ENCODE measurements around the gene LRRC55. TPM values are rescaled to one million over a fixed set of nuclear protein-coding genes. Genes with fewer than 3 reads are reported as not detected.
"Not testable (repeated sequence)": the region's sequence is repeated elsewhere in the genome, so short reads cannot be mapped to it uniquely, and the experiment has no call there.

The LRRC55 gene
- total RNA-seq, 2 experiments from 2014 or later: not detected

DNA sequence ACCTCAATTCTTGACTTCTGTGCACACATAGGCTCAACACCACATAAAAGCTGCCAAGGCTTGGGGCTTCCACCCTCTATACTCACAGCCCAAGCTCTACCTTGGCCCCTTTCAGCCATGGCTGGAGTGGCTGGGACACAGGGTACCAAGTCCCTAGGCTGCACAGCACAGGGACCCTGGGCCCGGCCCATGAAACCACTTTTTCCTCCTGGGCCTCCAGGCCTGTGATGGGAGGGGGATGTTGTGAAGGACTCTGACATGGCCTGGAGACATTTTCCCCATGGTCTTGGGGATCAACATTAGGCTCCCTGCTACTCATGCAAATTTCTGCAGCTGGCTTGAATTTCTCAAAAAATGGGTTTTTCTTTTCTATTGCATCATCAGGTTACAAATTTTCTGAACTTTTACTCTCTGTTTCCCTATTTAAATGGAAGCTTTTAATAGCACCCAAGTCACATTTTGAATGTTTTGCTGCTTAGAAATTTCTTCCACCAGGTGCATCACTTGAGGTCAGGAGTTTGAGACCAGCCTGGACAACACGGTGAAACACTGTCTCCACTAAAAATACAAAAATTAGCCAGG is 11.9 kb upstream of the LRRC55 start:
- H3K36me3 Mint-ChIP-seq; POLR2A ChIA-PET; H3K27ac Mint-ChIP-seq; DNase-seq; ATAC-seq (ENCODE audit: low read depth); H3K9me3 Mint-ChIP-seq; H3K27me3 Mint-ChIP-seq; H3K4me3 Mint-ChIP-seq; H3K4me1 Mint-ChIP-seq: not testable (repeated sequence)

DNA sequence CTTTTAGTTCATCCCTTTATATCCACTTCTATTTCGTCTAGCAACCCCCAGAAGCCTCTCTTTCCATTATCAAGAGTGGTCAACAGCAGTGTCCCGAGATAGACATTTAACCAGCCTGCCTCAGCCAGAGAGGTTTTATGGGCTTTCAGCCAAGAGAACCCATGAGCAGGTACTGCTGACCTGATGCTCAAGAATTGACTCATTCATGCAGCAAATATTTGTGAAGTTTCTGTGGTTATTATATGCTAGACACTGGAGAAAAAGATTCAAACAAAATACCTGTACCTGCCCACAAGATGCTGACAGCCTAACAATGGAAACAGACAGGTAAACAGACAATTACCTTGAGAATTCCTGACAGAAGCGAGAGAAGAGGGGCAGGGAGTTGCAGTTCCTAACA is 9.7 kb upstream of the LRRC55 start:
- H3K36me3 Mint-ChIP-seq: no peaks in the 10 kb centered on the region
- peaks cover 11% of the 10 kb centered on the region for H3K27me3 Mint-ChIP-seq
- POLR2A ChIA-PET: no interaction called here
- no peaks in the 10 kb centered on the region for H3K4me1 Mint-ChIP-seq
- no peak overlapping the region for H3K27ac Mint-ChIP-seq
- DNase-seq: no peak
- H3K9me3 Mint-ChIP-seq: peaks cover 2% of the 10 kb centered on the region
- ATAC-seq (ENCODE audit: low read depth): no peak
- no peak overlapping the region for H3K4me3 Mint-ChIP-seq

DNA sequence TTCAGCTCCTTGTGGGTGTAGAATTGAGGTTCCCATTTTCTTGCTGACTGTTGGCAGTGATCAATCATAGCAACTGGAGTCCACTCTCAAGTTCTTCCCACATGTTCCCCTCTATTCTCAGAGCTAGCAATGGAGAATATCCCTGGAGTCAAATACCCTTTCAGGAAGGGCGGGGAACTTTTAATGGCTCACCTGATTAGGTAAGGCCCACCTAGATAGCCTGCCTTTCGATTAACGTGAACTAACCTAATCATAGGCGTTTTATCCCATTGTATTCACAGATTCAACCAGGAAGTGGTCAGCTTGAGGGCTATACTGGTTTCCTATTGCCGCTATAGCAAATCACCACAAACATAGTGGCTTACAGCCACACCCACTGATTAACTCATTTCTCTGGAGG is 7.1 kb upstream of the LRRC55 start:
- Mint-ChIP-seq H3K36me3 (no peaks in the 10 kb centered on the region), H3K9me3 (peaks cover 2% of the 10 kb centered on the region), H3K27ac (no peak overlapping the region), H3K4me3 (no peak overlapping the region), H3K27me3 (peaks cover 27% of the 10 kb centered on the region), H3K4me1 (no peaks in the 10 kb centered on the region)
- POLR2A ChIA-PET: no interaction called here
- ATAC-seq (ENCODE audit: low read depth) (no peak), DNase-seq (no peak)

DNA sequence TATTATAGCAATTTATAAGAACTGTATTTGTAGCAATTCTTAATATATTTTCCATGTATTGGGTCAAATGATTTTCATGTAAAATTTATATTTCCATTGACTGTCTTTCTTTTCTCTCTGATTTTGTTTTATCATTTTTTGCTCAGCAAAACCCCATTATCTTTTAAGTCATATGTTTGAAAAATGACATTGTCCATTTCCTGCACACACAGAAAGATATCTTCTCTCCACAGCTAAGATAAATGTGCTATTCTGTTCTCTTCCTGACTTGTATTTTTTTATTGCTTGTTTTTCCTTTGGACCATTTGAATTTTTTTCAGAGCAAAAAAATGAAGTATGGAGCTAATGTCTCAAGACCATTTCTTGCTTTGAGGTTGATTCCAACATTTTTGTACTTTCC is 6.3 kb upstream of the LRRC55 start:
- Mint-ChIP-seq H3K4me1 (no peaks in the 10 kb centered on the region), H3K27me3 (peaks cover 34% of the 10 kb centered on the region), H3K4me3 (no peak overlapping the region), H3K36me3 (no peaks in the 10 kb centered on the region), H3K9me3 (peaks cover under 1% of the 10 kb centered on the region), H3K27ac (no peak overlapping the region)
- no peak for ATAC-seq (ENCODE audit: low read depth)
- POLR2A ChIA-PET: no interaction called here
- no peak for DNase-seq

DNA sequence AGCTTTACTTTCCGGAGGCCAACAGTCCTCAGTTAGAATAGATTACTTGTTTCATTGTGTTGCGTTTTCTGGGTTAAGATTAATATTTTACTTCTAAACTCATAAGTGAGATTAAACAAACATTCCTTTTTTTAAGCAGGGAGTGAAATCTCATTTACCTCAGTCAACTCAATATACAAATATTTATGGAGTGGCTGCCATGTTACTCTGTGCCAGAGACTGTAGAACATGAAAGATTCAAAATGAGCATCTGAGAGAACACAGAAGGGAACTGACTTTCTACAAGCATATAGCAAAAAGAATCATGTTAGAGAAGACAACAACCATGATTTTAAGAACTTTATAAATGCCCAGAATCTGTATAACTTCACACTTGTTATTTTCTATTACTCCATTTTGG is 3.4 kb upstream of the LRRC55 start:
- H3K27ac Mint-ChIP-seq: no peak overlapping the region
- H3K36me3 Mint-ChIP-seq: no peaks in the 10 kb centered on the region
- POLR2A ChIA-PET: no interaction called here
- DNase-seq: no peak
- no peak overlapping the region for H3K4me3 Mint-ChIP-seq
- H3K27me3 Mint-ChIP-seq: peaks cover 40% of the 10 kb centered on the region
- no peaks in the 10 kb centered on the region for H3K4me1 Mint-ChIP-seq
- ATAC-seq (ENCODE audit: low read depth): no peak
- H3K9me3 Mint-ChIP-seq: no peaks in the 10 kb centered on the region

DNA sequence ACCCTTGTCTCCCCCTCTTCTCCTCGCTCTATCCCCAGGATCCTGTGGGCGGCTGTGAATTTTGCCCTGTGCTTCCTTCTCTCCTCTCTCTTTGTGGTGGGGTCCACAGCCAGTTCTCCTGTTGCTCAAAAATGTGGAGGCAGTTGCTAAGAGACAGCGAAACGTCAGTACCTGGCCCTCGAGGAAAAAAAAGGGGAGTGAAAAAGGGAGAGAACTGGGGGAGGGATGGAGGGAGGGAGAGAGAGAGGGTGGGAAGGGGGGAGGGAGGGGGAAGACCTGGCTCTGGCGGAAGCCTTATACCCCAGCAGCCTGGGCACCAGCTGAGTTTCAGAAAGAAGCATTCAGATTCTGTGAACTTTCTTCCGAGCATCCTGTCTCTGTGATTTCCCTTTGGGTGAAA is 2.1 kb upstream of the LRRC55 start:
- Mint-ChIP-seq H3K4me3 (no peak overlapping the region), H3K27me3 (peaks cover 40% of the 10 kb centered on the region), H3K4me1 (no peaks in the 10 kb centered on the region), H3K36me3 (no peaks in the 10 kb centered on the region), H3K27ac (no peak overlapping the region), H3K9me3 (no peaks in the 10 kb centered on the region)
- DNase-seq (no peak), ATAC-seq (ENCODE audit: low read depth) (no peak)
- POLR2A ChIA-PET: no interaction called here

DNA sequence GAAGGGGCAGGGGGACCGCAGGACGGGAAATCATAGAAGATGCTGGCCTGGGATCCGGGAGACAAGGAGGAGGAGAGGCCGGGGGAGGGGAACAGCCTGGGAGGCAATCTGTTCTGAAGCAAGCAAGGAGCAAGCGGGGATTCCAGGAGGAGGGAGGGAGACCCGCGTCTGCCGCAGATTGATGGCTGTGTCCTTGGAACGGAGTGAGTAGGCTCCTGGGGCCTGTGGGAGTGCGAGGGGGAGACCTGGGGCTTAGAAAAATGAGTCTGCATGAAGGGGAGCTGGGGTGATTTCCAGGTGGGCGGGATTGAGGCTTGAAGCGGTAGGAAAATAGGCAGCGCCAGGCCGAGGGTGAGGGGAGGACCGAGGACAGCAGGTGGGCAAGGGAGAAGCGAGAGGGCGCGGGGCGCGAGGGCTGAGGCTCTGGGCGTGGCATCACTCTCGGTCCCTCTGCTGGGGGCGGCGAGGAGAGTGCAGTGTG is 1.6 kb upstream of the LRRC55 start:
- H3K4me1 Mint-ChIP-seq: no peaks in the 10 kb centered on the region
- ATAC-seq (ENCODE audit: low read depth) (no peak), DNase-seq (no peak)
- no peaks in the 10 kb centered on the region for H3K9me3 Mint-ChIP-seq
- no peaks in the 10 kb centered on the region for H3K36me3 Mint-ChIP-seq
- no peak overlapping the region for H3K4me3 Mint-ChIP-seq
- no peak overlapping the region for H3K27ac Mint-ChIP-seq
- peaks cover 38% of the 10 kb centered on the region for H3K27me3 Mint-ChIP-seq
- POLR2A ChIA-PET: no interaction called here

DNA sequence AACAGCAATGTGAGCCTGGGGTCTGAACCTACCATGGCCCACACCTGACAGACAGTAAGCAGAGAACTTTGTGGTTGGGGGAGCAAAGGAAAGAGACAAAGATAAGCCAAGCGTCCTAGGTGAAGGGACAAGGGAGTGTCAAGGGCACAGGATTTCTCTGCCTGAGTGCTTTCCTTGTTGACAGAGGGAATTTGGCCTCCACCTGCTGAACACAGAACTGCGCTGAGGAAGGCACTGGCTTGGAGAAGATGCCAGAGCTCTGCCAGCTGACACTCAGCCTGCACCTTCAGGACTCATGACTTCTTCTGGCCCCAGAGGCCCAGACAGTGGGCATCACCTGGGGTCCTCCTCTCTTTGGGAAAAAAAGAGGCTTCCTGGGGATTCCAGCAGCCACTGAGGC is 789 bp upstream of the LRRC55 start:
- Mint-ChIP-seq H3K27me3 (peaks cover 34% of the 10 kb centered on the region), H3K36me3 (no peaks in the 10 kb centered on the region), H3K27ac (no peak overlapping the region), H3K9me3 (no peaks in the 10 kb centered on the region), H3K4me3 (no peak overlapping the region), H3K4me1 (no peaks in the 10 kb centered on the region)
- DNase-seq (no peak), ATAC-seq (ENCODE audit: low read depth) (no peak)
- POLR2A ChIA-PET: no interaction called here

DNA sequence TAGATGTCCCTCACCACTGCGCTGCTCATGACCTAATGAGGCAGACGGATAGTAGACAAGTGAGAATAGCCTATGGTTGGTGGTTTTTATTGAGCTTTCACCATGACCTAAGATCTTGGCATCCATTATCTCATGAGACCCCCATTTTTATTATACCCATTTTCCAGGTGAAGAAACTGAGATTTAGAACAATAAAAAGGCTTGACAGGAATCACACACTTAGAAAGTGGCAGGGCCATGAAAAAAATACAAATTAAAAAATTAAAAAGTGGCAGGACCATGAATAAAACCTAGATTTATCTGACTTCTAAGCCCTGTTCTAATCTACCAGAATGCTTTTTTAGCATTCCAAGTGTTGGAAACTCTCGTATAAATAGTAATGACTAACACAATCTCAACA is 1.1 kb downstream of the LRRC55 start:
- POLR2A ChIA-PET: no interaction called here
- no peaks in the 10 kb centered on the region for H3K9me3 Mint-ChIP-seq
- H3K36me3 Mint-ChIP-seq: no peaks in the 10 kb centered on the region
- no peak for ATAC-seq (ENCODE audit: low read depth)
- H3K4me3 Mint-ChIP-seq: no peak overlapping the region
- no peak for DNase-seq
- no peak overlapping the region for H3K27ac Mint-ChIP-seq
- peaks cover 27% of the 10 kb centered on the region for H3K27me3 Mint-ChIP-seq
- no peaks in the 10 kb centered on the region for H3K4me1 Mint-ChIP-seq

DNA sequence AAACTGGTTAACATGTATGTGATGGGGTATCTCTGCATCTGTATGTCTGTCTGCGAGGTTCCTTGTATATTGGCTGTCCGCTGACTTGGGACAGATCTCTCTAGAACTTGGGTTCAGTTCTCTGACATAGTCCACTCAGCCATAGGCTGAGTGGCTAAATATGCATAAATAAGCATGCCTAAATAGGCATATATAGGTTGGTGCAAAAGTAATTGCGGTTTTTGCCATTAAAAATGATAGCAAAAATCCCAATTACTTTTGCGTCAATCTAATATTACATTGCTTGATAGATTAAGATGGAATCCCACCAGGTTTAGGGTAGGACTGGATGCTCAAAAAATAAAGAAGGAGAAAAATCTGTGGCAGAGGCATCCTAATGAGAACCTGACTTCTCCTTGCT is 8.8 kb downstream of the LRRC55 start:
- DNase-seq (no peak), ATAC-seq (ENCODE audit: low read depth) (no peak)
- Mint-ChIP-seq H3K27me3 (peaks cover 4% of the 10 kb centered on the region), H3K27ac (no peak overlapping the region), H3K4me3 (no peak overlapping the region), H3K36me3 (no peaks in the 10 kb centered on the region), H3K4me1 (no peaks in the 10 kb centered on the region), H3K9me3 (peaks cover 1% of the 10 kb centered on the region)
- POLR2A ChIA-PET: no interaction called here

DNA sequence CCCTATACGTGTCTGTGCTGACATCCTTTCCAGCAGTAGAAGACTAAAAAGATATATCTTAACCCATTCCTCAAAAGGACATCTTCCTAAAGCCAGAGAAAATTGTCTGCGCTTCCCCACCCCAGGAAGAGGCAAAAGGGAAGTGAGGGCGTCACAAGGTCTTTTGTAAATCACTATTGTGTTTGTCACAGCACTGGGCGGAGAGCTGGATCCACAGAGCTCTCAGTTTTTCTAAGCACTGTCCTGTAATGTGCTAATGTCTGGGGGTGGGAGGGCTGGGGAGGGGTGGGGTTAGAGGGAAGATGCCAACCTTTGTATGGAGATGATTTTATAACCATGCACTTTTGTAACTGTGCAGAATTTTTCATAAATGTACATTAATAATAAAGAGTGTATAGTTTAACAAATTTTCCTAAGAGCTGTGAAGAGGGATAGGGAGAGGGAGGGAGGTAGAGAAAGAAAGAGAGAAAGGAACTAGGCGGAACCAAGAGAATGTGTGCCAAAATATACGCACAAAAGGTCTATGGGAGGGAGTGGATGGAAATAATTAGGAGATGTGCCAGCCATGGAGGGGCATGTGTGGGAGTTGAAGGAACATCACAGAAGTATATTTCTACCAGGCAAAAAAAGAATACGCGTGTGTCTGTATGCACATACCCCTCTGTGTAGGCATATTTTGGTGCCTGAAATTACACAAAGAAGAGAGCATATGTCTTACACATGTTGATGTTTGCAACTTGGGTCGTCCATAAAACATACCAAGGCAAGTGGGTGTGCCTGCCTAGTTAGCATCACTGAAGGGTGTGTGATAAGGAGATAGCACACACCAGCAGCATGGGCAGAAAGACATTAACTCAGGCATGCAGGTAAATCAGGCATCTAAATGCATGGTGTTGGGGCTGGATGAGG is 9.8 kb downstream of the LRRC55 start:
- Mint-ChIP-seq H3K9me3 (peaks cover 1% of the 10 kb centered on the region), H3K27ac (no peak overlapping the region), H3K4me1 (no peaks in the 10 kb centered on the region), H3K27me3 (peaks cover 4% of the 10 kb centered on the region), H3K4me3 (no peak overlapping the region), H3K36me3 (no peaks in the 10 kb centered on the region)
- no peak for DNase-seq
- POLR2A ChIA-PET: no interaction called here
- ATAC-seq (ENCODE audit: low read depth): no peak

DNA sequence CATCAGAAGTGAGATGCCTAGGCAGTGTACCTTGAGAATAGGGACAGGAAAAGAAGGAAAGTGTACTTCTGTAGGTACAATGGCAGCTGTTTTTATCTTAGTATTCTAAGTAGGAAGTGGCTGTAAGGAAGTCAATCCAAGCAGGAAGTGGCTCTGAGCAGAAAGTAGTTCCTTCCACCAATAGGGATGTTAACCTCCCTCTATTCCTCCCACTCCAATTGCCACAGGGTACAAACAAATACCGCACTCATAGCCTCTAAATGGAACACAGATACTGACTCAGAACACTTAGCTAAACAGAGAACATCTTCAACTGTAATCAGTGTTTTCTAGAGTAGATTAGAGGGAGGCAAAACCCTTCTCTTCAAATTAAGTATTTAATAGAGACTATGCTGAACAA is 10.6 kb downstream of the LRRC55 start:
- peaks cover 1% of the 10 kb centered on the region for H3K9me3 Mint-ChIP-seq
- POLR2A ChIA-PET: no interaction called here
- no peaks in the 10 kb centered on the region for H3K4me1 Mint-ChIP-seq
- ATAC-seq (ENCODE audit: low read depth) (no peak), DNase-seq (no peak)
- H3K4me3 Mint-ChIP-seq: no peak overlapping the region
- peaks cover 4% of the 10 kb centered on the region for H3K27me3 Mint-ChIP-seq
- H3K27ac Mint-ChIP-seq: no peak overlapping the region
- no peaks in the 10 kb centered on the region for H3K36me3 Mint-ChIP-seq

DNA sequence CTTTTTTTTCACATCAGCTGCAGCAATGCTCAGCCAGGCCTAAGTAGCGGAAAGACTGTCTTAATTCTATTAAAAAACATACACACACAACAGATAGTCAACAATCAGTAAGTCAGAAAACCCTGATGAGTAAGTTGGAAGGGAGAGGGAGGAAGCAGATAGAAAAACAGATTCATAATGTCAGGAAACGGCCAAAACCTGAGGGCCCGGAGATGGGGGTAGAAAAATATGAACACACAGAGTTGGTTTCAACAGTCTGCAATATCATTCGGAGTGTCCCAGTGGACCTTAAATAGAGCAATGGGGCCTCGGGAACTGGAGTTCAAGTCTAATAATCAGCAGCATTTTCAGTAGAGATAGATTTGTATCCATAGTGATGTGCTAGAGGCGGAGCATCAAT is 14.8 kb downstream of the LRRC55 start:
- Mint-ChIP-seq H3K4me1 (no peaks in the 10 kb centered on the region), H3K9me3 (peaks cover 1% of the 10 kb centered on the region), H3K4me3 (no peak overlapping the region), H3K27ac (no peak overlapping the region), H3K36me3 (no peaks in the 10 kb centered on the region), H3K27me3 (peaks cover 4% of the 10 kb centered on the region)
- POLR2A ChIA-PET: no interaction called here
- ATAC-seq (ENCODE audit: low read depth) (no peak), DNase-seq (no peak)

DNA sequence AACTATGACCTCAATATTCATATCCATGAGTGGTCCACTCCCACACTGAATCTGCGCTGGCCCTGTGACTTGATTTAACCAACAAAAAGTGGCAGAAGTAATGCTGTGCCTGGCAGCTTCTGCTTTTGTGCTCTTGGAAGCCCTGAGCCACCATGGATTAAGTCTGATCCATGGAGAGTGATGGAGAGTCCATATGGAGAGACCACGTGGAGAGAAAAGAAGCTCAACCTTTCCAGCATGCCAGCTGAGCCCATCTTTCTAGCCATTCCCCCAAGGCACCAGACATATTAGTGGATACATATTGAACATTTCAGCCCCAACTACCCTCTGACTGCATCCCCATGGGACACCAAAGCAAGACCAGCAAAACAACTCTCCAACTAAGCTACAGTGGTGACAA is 16.0 kb downstream of the LRRC55 start:
- Mint-ChIP-seq H3K27ac (no peak overlapping the region), H3K4me1 (no peaks in the 10 kb centered on the region), H3K27me3 (no peaks in the 10 kb centered on the region), H3K4me3 (no peak overlapping the region), H3K36me3 (no peaks in the 10 kb centered on the region), H3K9me3 (peaks cover 1% of the 10 kb centered on the region)
- DNase-seq: no peak
- ATAC-seq (ENCODE audit: low read depth): no peak
- POLR2A ChIA-PET: no interaction called here

Measured in activated naive CD8-positive, alpha-beta T cell treated with anti-CD3 and anti-CD28 coated beads, Interleukin-2, amount 10 ng/mL, durations not matched to agents 7 days and 5 days (primary cell).